ENCODE results near the gene PRDM8. TPM values are rescaled to one million over a fixed set of nuclear protein-coding genes. Genes with fewer than 3 reads are reported as not detected.

PRDM8 gene
- total and polyA plus RNA-seq, 4 donors = 0.46 to 5.0 (median 2.1) TPM

GRCh38 chr4:80216100-80216761 is 18.9 kb downstream of the PRDM8 start:
- Histone ChIP-seq H3K4me3 (no peak overlapping the region), H3K4me1 (ENCODE audit: control insufficient read depth in 5 of 5, insufficient read depth in 5 of 5, low read length in 5 of 5) (no peaks in the 10 kb centered on the region), H3K27ac (ENCODE audit: low read depth in 1 of 2, low read length in 1 of 2) (no peak overlapping the region), H3K9ac (ENCODE audit: insufficient read depth in 1 of 2, low read length in 2 of 2) (no peak overlapping the region), H3K27me3 (ENCODE audit: control insufficient read depth in 3 of 3, insufficient read depth in 3 of 3, low read length in 2 of 3) (peaks cover 0 to 21% (median 11%) of the 10 kb centered on the region in 3 donors), H3K9me3 (ENCODE audit: control insufficient read depth in 4 of 4, insufficient read depth in 3 of 4, low read length in 3 of 4) (no peaks in the 10 kb centered on the region), H3K36me3 (ENCODE audit: control insufficient read depth in 4 of 4, insufficient read depth in 4 of 4, low read length in 4 of 4) (no peaks in the 10 kb centered on the region)
- no peak for TF ChIP-seq CTCF (IDR thresholded peaks at IDR 0.05; ENCODE audit: control extremely low read depth, extremely low read depth)
- 23 to 43% methylated on average over 2 of the region's 2 CpGs for WGBS, 2 donors
- no peak for DNase-seq
- no peak for ATAC-seq (ENCODE audit: insufficient read depth, low FRiP score)

GRCh38 chr4:80219301-80220025 is 22.2 kb downstream of the PRDM8 start:
- H3K36me3 ChIP-seq (ENCODE audit: control insufficient read depth in 4 of 4, insufficient read depth in 4 of 4, low read length in 4 of 4) = no peaks in the 10 kb centered on the region
- no peak for ATAC-seq (ENCODE audit: insufficient read depth, low FRiP score)
- no peak for TF ChIP-seq CTCF (IDR thresholded peaks at IDR 0.05; ENCODE audit: control extremely low read depth, extremely low read depth)

GRCh38 chr4:80220711-80221110 is 23.4 kb downstream of the PRDM8 start:
- no peak for TF ChIP-seq CTCF (IDR thresholded peaks at IDR 0.05; ENCODE audit: control extremely low read depth, extremely low read depth)
- DNase-seq = no peak
- Histone ChIP-seq H3K4me3 (no peak overlapping the region), H3K4me1 (ENCODE audit: control insufficient read depth in 5 of 5, insufficient read depth in 5 of 5, low read length in 5 of 5) (no peaks in the 10 kb centered on the region), H3K27me3 (ENCODE audit: control insufficient read depth in 3 of 3, insufficient read depth in 3 of 3, low read length in 2 of 3) (peaks cover 0 to 23% (median 17%) of the 10 kb centered on the region in 3 donors), H3K9me3 (ENCODE audit: control insufficient read depth in 4 of 4, insufficient read depth in 3 of 4, low read length in 3 of 4) (no peaks in the 10 kb centered on the region), H3K9ac (ENCODE audit: insufficient read depth in 1 of 2, low read length in 2 of 2) (no peak overlapping the region), H3K27ac (ENCODE audit: low read depth in 1 of 2, low read length in 1 of 2) (no peak overlapping the region), H3K36me3 (ENCODE audit: control insufficient read depth in 4 of 4, insufficient read depth in 4 of 4, low read length in 4 of 4) (no peaks in the 10 kb centered on the region)
- 26 to 39% methylated on average over 3 of the region's 3 CpGs for WGBS, 2 donors
- ATAC-seq (ENCODE audit: insufficient read depth, low FRiP score) = no peak

More at GRCh38 chr4:80219301-80220025, 22.2 kb downstream of the PRDM8 start:
- 53 to 78% methylated on average over 5 of the region's 5 CpGs for WGBS, 2 donors
- Histone ChIP-seq H3K4me3 (no peak overlapping the region), H3K27me3 (ENCODE audit: control insufficient read depth in 3 of 3, insufficient read depth in 3 of 3, low read length in 2 of 3) (peaks cover 0 to 23% (median 11%) of the 10 kb centered on the region in 3 donors), H3K9ac (ENCODE audit: insufficient read depth in 1 of 2, low read length in 2 of 2) (no peak overlapping the region), H3K4me1 (ENCODE audit: control insufficient read depth in 5 of 5, insufficient read depth in 5 of 5, low read length in 5 of 5) (no peaks in the 10 kb centered on the region), H3K27ac (ENCODE audit: low read depth in 1 of 2, low read length in 1 of 2) (no peak overlapping the region), H3K9me3 (ENCODE audit: control insufficient read depth in 4 of 4, insufficient read depth in 3 of 4, low read length in 3 of 4) (no peaks in the 10 kb centered on the region)
- no peak for DNase-seq
